MM.1S (cell line): Measurements from ENCODE around the gene ATF3.

Source experiments
- DNase-seq: peaks from one replicate; pipeline ENCODE4 v3.0.0-alpha.2; 2015
- H2AFZ ChIP-seq: fragments of 300-600 bp; sonication (generic); 2 replicates; pipeline ENCODE4 v1.6.0; 2016; ENCODE audit warnings: antibody characterized with exemption, low read length
- H3F3A ChIP-seq: fragments of 300-600 bp; sonication (generic); 2 replicates; pipeline ENCODE4 v1.6.1; 2016; ENCODE audit warnings: mild to moderate bottlenecking, antibody characterized with exemption, low read length, moderate library complexity, mixed read lengths; ENCODE audit not compliant: insufficient read depth
- H3K27ac ChIP-seq: fragments of 300-600 bp; sonication (generic); 2 replicates; pipeline ENCODE4 v1.5.1; 2016; ENCODE audit warnings: mild to moderate bottlenecking, low read length
- H3K27me3 ChIP-seq: fragments of 300-600 bp; sonication (generic); replicated peaks from 2 replicates; pipeline ENCODE4 v1.6.0; 2016; ENCODE audit warnings: low read length; ENCODE audit not compliant: insufficient read depth
- H3K36me3 ChIP-seq: fragments of 300-600 bp; sonication (generic); replicated peaks from 2 replicates; pipeline ENCODE4 v1.6.1; 2016; ENCODE audit warnings: mild to moderate bottlenecking, low read length, mixed read lengths; ENCODE audit not compliant: insufficient read depth
- H3K4me1 ChIP-seq: fragments of 300-600 bp; sonication (generic); 2 replicates; pipeline ENCODE4 v1.6.1; 2016; ENCODE audit warnings: low read length, mixed read lengths
- H3K4me2 ChIP-seq: fragments of 300-600 bp; sonication (generic); 2 replicates; pipeline ENCODE4 v1.6.0; 2016; ENCODE audit warnings: low read depth, low read length
- H3K4me3 ChIP-seq: fragments of 300-600 bp; sonication (generic); 2 replicates; pipeline ENCODE4 v1.5.1; 2016; ENCODE audit warnings: low read length, mixed read lengths
- H3K79me2 ChIP-seq: fragments of 300-600 bp; sonication (generic); 2 replicates; pipeline ENCODE4 v1.6.1; 2016; ENCODE audit warnings: mixed run types, low read length, mixed read lengths
- H3K9ac ChIP-seq: fragments of 300-600 bp; sonication (generic); 2 replicates; pipeline ENCODE4 v1.6.1; 2016; ENCODE audit warnings: low read length, mixed read lengths
- H3K9me2 ChIP-seq: fragments of 300-600 bp; sonication (generic); replicated peaks from 2 replicates; pipeline ENCODE4 v1.6.1; 2016; ENCODE audit warnings: mild to moderate bottlenecking, low read length, mixed read lengths; ENCODE audit not compliant: insufficient read depth
- H3K9me3 ChIP-seq: fragments of 300-600 bp; sonication (generic); replicated peaks from 2 replicates; pipeline ENCODE4 v1.6.1; 2016; ENCODE audit warnings: mild to moderate bottlenecking, low read length, mixed read lengths; ENCODE audit not compliant: insufficient read depth
- H4K20me1 ChIP-seq: fragments of 300-600 bp; sonication (generic); 2 replicates; pipeline ENCODE4 v1.6.1; 2016; ENCODE audit warnings: mild to moderate bottlenecking, low read length, moderate library complexity, mixed read lengths; ENCODE audit not compliant: insufficient read depth
- CTCF ChIP-seq: fragments of 300-600 bp; sonication (generic); IDR thresholded peaks from 2 replicates; pipeline ENCODE4 v1.5.1; 2016; ENCODE audit warnings: antibody characterized with exemption, low read length, mixed read lengths
- EZH2 ChIP-seq: fragments of 300-600 bp; sonication (generic); optimal IDR thresholded peaks from 2 replicates; pipeline ENCODE3; 2017; ENCODE audit warnings: low read depth, mild to moderate bottlenecking, antibody characterized with exemption, low read length, mixed read lengths
- EZH2phosphoT487 ChIP-seq: fragments of 300-600 bp; sonication (generic); IDR thresholded peaks from 2 replicates; pipeline ENCODE4 v1.6.1; 2018; ENCODE audit warnings: antibody characterized with exemption, low read length

ATF3 gene

DNA sequence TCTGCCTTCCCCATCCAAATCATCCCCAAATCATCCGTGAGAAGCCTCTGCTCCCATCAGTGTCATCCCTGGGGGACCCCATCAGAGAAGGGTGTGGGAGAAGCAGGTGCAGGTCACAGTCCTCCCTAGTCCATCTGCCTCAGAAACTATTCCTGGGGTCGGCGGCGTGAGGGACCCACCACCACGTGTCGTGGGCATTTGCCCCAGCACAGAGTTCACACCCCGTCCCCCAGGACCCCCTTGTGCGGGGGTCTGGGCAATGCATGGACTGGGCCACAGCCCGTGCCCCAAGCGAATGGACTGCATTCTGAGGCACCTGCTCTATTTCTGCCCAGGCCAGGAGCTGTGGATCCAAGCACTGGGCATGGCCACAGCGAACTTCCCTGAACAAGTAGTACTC, 38.4 kb downstream of the ATF3 start:
- no peaks in the 10 kb centered on the region for H3K79me2 ChIP-seq
- no peaks in the 10 kb centered on the region for H3K36me3 ChIP-seq
- no peak for TF ChIP-seq EZH2phosphoT487
- TF ChIP-seq EZH2, result no peak
- TF ChIP-seq CTCF, result no peak
- H3K27me3 ChIP-seq, result no peaks in the 10 kb centered on the region
- no peaks in the 10 kb centered on the region for H3F3A ChIP-seq
- H3K9me2 ChIP-seq, result no peaks in the 10 kb centered on the region
- no peaks in the 10 kb centered on the region for H3K4me1 ChIP-seq
- no peak overlapping the region for H3K9ac ChIP-seq
- H4K20me1 ChIP-seq, result no peaks in the 10 kb centered on the region
- no peak overlapping the region for H3K4me3 ChIP-seq
- H3K4me2 ChIP-seq, result no peak overlapping the region
- H3K27ac ChIP-seq, result no peak overlapping the region
- no peaks in the 10 kb centered on the region for H3K9me3 ChIP-seq
- H2AFZ ChIP-seq, result no peak overlapping the region
- no peak for DNase-seq

DNA sequence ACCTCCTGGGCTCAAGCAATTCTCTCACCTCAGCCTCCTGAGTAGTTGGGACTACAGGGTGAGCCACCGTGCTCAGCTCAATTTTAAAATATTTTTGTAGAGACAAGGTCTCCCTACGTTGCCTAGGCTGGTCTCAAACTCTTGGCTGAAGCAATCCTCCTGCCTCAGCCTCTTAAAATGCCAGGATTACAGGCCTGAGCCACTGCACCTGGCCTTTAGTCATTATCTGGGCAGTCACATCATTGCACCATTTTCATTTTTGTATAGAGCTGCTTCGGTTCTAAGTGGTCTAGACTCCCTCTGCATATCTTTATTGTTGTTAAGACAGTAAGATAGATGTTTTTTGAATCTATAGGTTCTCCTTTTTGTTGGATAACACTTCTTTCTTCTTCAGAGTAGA, 39.9 kb downstream of the ATF3 start:
- Histone ChIP-seq H3K36me3 (no peaks in the 10 kb centered on the region), H3K27ac (no peak overlapping the region), H3F3A (no peaks in the 10 kb centered on the region), H3K4me1 (peaks cover 11% of the 10 kb centered on the region), H3K9me3 (no peaks in the 10 kb centered on the region), H3K79me2 (no peaks in the 10 kb centered on the region), H3K4me3 (no peak overlapping the region), H3K27me3 (no peaks in the 10 kb centered on the region), H2AFZ (no peak overlapping the region), H4K20me1 (no peaks in the 10 kb centered on the region), H3K4me2 (no peak overlapping the region), H3K9me2 (no peaks in the 10 kb centered on the region), H3K9ac (no peak overlapping the region)
- TF ChIP-seq CTCF (no peak), EZH2 (no peak), EZH2phosphoT487 (no peak)
- DNase-seq, result no peak

DNA sequence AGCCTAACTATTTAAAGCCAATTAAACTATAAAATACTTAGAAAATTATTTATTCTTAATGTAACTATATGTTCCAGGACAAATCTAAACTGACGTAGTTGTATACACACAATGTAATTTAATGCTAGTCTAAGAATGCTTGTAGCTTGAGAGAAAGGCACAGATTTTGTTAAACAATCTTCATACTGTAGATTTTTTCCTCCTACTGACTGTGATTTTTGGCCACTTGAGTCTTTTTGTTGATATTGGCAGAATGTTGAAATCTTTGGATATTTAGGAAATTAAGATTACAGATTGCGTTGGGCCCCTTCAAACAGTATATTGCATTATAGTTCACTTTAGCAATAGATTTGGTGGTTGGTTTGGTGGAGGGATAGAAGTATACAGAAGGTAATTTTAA, 40.5 kb downstream of the ATF3 start:
- Histone ChIP-seq H3K36me3 (no peaks in the 10 kb centered on the region), H3K9me3 (no peaks in the 10 kb centered on the region), H3K4me2 (no peak overlapping the region), H3F3A (no peaks in the 10 kb centered on the region), H3K4me3 (no peak overlapping the region), H3K9ac (no peak overlapping the region), H3K27ac (no peak overlapping the region), H3K79me2 (no peaks in the 10 kb centered on the region), H4K20me1 (no peaks in the 10 kb centered on the region), H3K27me3 (no peaks in the 10 kb centered on the region), H3K4me1 (peaks cover 17% of the 10 kb centered on the region), H2AFZ (no peak overlapping the region), H3K9me2 (no peaks in the 10 kb centered on the region)
- DNase-seq, result no peak
- TF ChIP-seq EZH2phosphoT487 (no peak), CTCF (no peak), EZH2 (no peak)

DNA sequence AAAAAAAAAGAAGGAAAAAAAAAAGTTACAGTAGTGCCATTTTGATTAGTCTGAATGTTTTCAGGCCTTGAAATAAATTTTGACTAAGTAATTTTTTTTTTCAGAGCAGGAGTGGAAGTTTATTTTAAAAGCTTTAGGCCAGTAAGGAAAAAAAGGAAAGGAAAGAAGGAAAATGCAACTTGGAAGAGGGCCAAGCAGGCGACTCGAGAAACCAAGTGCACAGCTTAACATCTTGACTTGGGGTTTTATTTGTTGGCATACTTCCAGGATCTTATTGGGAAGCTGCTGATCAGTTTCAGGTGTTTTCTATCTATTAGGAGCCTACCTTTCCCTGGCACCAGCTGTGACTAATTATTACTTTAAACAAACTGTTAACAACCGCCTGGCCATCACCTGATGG, 41.7 kb downstream of the ATF3 start:
- no peak overlapping the region for H3K9ac ChIP-seq
- H3K36me3 ChIP-seq, result no peaks in the 10 kb centered on the region
- no peaks in the 10 kb centered on the region for H3K9me2 ChIP-seq
- H3K4me3 ChIP-seq, result no peak overlapping the region
- DNase-seq, result no peak
- peaks cover 18% of the 10 kb centered on the region for H3K4me1 ChIP-seq
- H3K27me3 ChIP-seq, result no peaks in the 10 kb centered on the region
- TF ChIP-seq EZH2phosphoT487 (no peak), EZH2 (no peak), CTCF (no peak)
- no peaks in the 10 kb centered on the region for H3K79me2 ChIP-seq
- no peak overlapping the region for H3K4me2 ChIP-seq
- H3K27ac ChIP-seq, result no peak overlapping the region
- no peaks in the 10 kb centered on the region for H4K20me1 ChIP-seq
- H3F3A ChIP-seq, result no peaks in the 10 kb centered on the region
- no peaks in the 10 kb centered on the region for H3K9me3 ChIP-seq
- no peak overlapping the region for H2AFZ ChIP-seq
